ENCODE results near the gene TMEM156. TPM values are rescaled to one million over a fixed set of nuclear protein-coding genes. Genes with fewer than 3 reads are reported as not detected.
"Not testable (repeated sequence)": the region's sequence is repeated elsewhere in the genome, so short reads cannot be mapped to it uniquely, and the experiment has no call there.

TMEM156 gene
- total RNA-seq, 3 donors from 2014 or later = 0.44 to 1.3 (median 0.94) TPM

- Histone ChIP-seq H3K4me1 (ENCODE audit: low read depth) (no peaks in the 10 kb centered on the region), H3K4me3 (no peak overlapping the region), H3K36me3 (ENCODE audit: low read depth) (no peaks in the 10 kb centered on the region), H3K9me3 (no peaks in the 10 kb centered on the region)
- DNase-seq = no peak
- no peak for TF ChIP-seq CTCF (IDR thresholded peaks at IDR 0.05)
- ATAC-seq = no peak
- intact Hi-C loops (cut with DNase I, micrococcal nuclease) = no loop called here
These were observed 4.0 kb upstream of the TMEM156 start for GRCh38 chr4:39036172-39036571.

- ATAC-seq; H3K36me3 ChIP-seq (ENCODE audit: low read depth); intact Hi-C loops (cut with DNase I, micrococcal nuclease): not testable (repeated sequence)
These were observed 604 bp downstream of the TMEM156 start for GRCh38 chr4:39031590-39032020.

GRCh38 chr4:39030725-39031124, 1.5 kb downstream of the TMEM156 start:
- no peak overlapping the region for H3K4me3 ChIP-seq
- intact Hi-C loops (cut with DNase I, micrococcal nuclease) = no loop called here
- DNase-seq = no peak
- H3K4me1 ChIP-seq (ENCODE audit: low read depth) = no peaks in the 10 kb centered on the region
- no peak for ATAC-seq
- no peak for TF ChIP-seq CTCF (IDR thresholded peaks at IDR 0.05)
- H3K9me3 ChIP-seq = no peaks in the 10 kb centered on the region
- H3K36me3 ChIP-seq (ENCODE audit: low read depth) = no peaks in the 10 kb centered on the region

More at GRCh38 chr4:39031590-39032020, 604 bp downstream of the TMEM156 start:
- H3K4me1 ChIP-seq (ENCODE audit: low read depth); DNase-seq; H3K9me3 ChIP-seq; H3K4me3 ChIP-seq: not testable (repeated sequence)

- no peaks in the 10 kb centered on the region for H3K36me3 ChIP-seq (ENCODE audit: low read depth)
- no peaks in the 10 kb centered on the region for H3K9me3 ChIP-seq
- DNase-seq (no peak), ATAC-seq (no peak)
- no peak for TF ChIP-seq CTCF (IDR thresholded peaks at IDR 0.05)
- no peak overlapping the region for H3K4me3 ChIP-seq
- intact Hi-C loops (cut with DNase I, micrococcal nuclease) = no loop called here
- no peaks in the 10 kb centered on the region for H3K4me1 ChIP-seq (ENCODE audit: low read depth)
These were observed 2.2 kb downstream of the TMEM156 start for GRCh38 chr4:39029752-39030694.

- DNase-seq = no peak
- H3K4me3 ChIP-seq = no peak overlapping the region
- H3K36me3 ChIP-seq (ENCODE audit: low read depth) = no peaks in the 10 kb centered on the region
- H3K9me3 ChIP-seq = no peaks in the 10 kb centered on the region
- intact Hi-C loops (cut with DNase I, micrococcal nuclease) = no loop called here
- H3K4me1 ChIP-seq (ENCODE audit: low read depth) = no peaks in the 10 kb centered on the region
- TF ChIP-seq CTCF (IDR thresholded peaks at IDR 0.05) = no peak
- ATAC-seq = no peak
These were observed 6.1 kb downstream of the TMEM156 start for GRCh38 chr4:39026096-39026495.

GRCh38 chr4:39025552-39026085, 6.6 kb downstream of the TMEM156 start:
- ATAC-seq = no peak
- Histone ChIP-seq H3K36me3 (ENCODE audit: low read depth) (no peaks in the 10 kb centered on the region), H3K9me3 (no peaks in the 10 kb centered on the region), H3K4me3 (no peak overlapping the region), H3K4me1 (ENCODE audit: low read depth) (no peaks in the 10 kb centered on the region)
- TF ChIP-seq CTCF (IDR thresholded peaks at IDR 0.05) = no peak
- intact Hi-C loops (cut with DNase I, micrococcal nuclease) = no loop called here
- DNase-seq = no peak
